GM12872 (cell line): ENCODE measurements around the gene RXRA.

ENCODE experiments used
- CTCF ChIP-seq: IDR thresholded peaks from 3 replicates; pipeline ENCODE4 v1.5.1; 2011; ENCODE audit warnings: low read depth, mild to moderate bottlenecking, low read length, moderate library complexity; ENCODE audit not compliant: insufficient read depth

RXRA gene

GRCh38 chr9:134390947-134391318 is 64.7 kb downstream of the RXRA start:
- TF ChIP-seq CTCF = no peak

- TF ChIP-seq CTCF = no peak
Observed at GRCh38 chr9:134391319-134392231, 65.3 kb downstream of the RXRA start.

- TF ChIP-seq CTCF = no peak
Observed at GRCh38 chr9:134392900-134393299, 66.6 kb downstream of the RXRA start.

GRCh38 chr9:134393582-134394280 is 67.5 kb downstream of the RXRA start:
- no peak for TF ChIP-seq CTCF

- no peak for TF ChIP-seq CTCF
Observed at GRCh38 chr9:134395002-134395517, 68.8 kb downstream of the RXRA start.

- 0 out of 3 replicates have a peak, but pooled peaks have one; percentile 11 for TF ChIP-seq CTCF
Observed at GRCh38 chr9:134395737-134396257, 69.5 kb downstream of the RXRA start.

GRCh38 chr9:134396258-134396742 is 70.0 kb downstream of the RXRA start:
- TF ChIP-seq CTCF = no peak
